Adipocyte (in vitro differentiated cells): ENCODE data around the gene NFE2L2.

ENCODE experiments used
- DNase-seq: peaks from one replicate; pipeline ENCODE4 v3.0.0-alpha.2; 2015; ENCODE audit warnings: low read depth
- H3K27me3 ChIP-seq: replicated peaks from 2 replicates; pipeline ENCODE4 v1.7.0; 2013; ENCODE audit warnings: mild to moderate bottlenecking, low read length, moderate library complexity; ENCODE audit not compliant: control insufficient read depth, insufficient read depth
- H3K36me3 ChIP-seq: 2 replicates; pipeline ENCODE4 v1.7.0; 2013; ENCODE audit warnings: low read length, mild to moderate bottlenecking, moderate library complexity; ENCODE audit not compliant: control insufficient read depth, insufficient read depth, severe bottlenecking
- H3K4me1 ChIP-seq: 2 replicates; pipeline ENCODE4 v1.7.0; 2013; ENCODE audit warnings: mild to moderate bottlenecking, low read length, moderate library complexity; ENCODE audit not compliant: control insufficient read depth, insufficient read depth
- H3K4me3 ChIP-seq: 2 replicates; pipeline ENCODE4 v1.7.0; 2013; ENCODE audit warnings: mild to moderate bottlenecking, low read length, moderate library complexity
- H3K9ac ChIP-seq: 2 replicates; pipeline ENCODE4 v1.7.0; 2013; ENCODE audit warnings: mild to moderate bottlenecking, low read length, moderate library complexity
- H3K9me3 ChIP-seq: 2 replicates; pipeline ENCODE4 v1.7.0; 2013; ENCODE audit warnings: mild to moderate bottlenecking, low read length, moderate library complexity; ENCODE audit not compliant: control insufficient read depth

NFE2L2 gene

GRCh38 chr2:177243476-177243875 is 21.1 kb downstream of the NFE2L2 start:
- Histone ChIP-seq H3K9me3 (no peaks in the 10 kb centered on the region), H3K27me3 (no peaks in the 10 kb centered on the region), H3K36me3 (no peaks in the 10 kb centered on the region), H3K4me1 (peaks cover 86% of the 10 kb centered on the region), H3K9ac (peak overlapping the region; percentile 81), H3K4me3 (peak overlapping the region; percentile 79)
- DNase-seq = no peak

DNA sequence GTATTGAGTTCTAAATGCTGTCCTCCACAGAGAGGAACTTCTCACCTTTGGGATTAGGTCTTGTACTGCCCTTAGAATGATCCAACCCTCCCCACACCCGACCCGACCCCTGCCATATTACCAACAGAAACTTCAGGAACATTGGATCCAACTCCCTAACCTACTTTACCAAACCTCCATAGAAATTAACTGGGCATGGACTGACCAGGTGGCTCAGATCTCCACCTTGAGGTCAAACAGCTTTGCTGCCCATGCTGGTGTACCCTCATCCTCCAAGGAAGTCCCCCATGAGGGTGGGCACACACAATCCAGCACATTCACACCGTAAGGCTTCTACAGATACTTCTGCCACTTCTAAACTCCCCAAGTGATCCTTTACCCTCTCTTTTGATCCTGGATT is 21.5 kb downstream of the NFE2L2 start:
- H3K36me3 ChIP-seq = no peaks in the 10 kb centered on the region
- no peaks in the 10 kb centered on the region for H3K9me3 ChIP-seq
- peak overlapping the region; percentile 81 for H3K9ac ChIP-seq
- peaks cover 82% of the 10 kb centered on the region for H3K4me1 ChIP-seq
- no peak for DNase-seq
- peak overlapping the region; percentile 79 for H3K4me3 ChIP-seq
- H3K27me3 ChIP-seq = no peaks in the 10 kb centered on the region

GRCh38 chr2:177242121-177242987 is 22.2 kb downstream of the NFE2L2 start:
- peak; percentile 94 for DNase-seq
- Histone ChIP-seq H3K4me1 (peaks cover 79% of the 10 kb centered on the region), H3K9ac (peak overlapping the region; percentile 81), H3K27me3 (no peaks in the 10 kb centered on the region), H3K4me3 (peak overlapping the region; percentile 79), H3K9me3 (no peaks in the 10 kb centered on the region), H3K36me3 (no peaks in the 10 kb centered on the region)

GRCh38 chr2:177241711-177242120 is 22.8 kb downstream of the NFE2L2 start:
- H3K27me3 ChIP-seq = no peaks in the 10 kb centered on the region
- peak; percentile 62 for DNase-seq
- peak overlapping the region; percentile 81 for H3K9ac ChIP-seq
- H3K36me3 ChIP-seq = no peaks in the 10 kb centered on the region
- H3K9me3 ChIP-seq = no peaks in the 10 kb centered on the region
- peak overlapping the region; percentile 79 for H3K4me3 ChIP-seq
- H3K4me1 ChIP-seq = peaks cover 80% of the 10 kb centered on the region

GRCh38 chr2:177239932-177240630 is 24.4 kb downstream of the NFE2L2 start:
- Histone ChIP-seq H3K27me3 (no peaks in the 10 kb centered on the region), H3K36me3 (peaks cover 6% of the 10 kb centered on the region), H3K4me3 (peak overlapping the region; percentile 79), H3K4me1 (peaks cover 67% of the 10 kb centered on the region), H3K9ac (peak overlapping the region; percentile 81), H3K9me3 (no peaks in the 10 kb centered on the region)
- no peak for DNase-seq

- H3K9me3 ChIP-seq = no peaks in the 10 kb centered on the region
- peaks cover 14% of the 10 kb centered on the region for H3K36me3 ChIP-seq
- H3K27me3 ChIP-seq = no peaks in the 10 kb centered on the region
- H3K4me1 ChIP-seq = peaks cover 57% of the 10 kb centered on the region
- no peak overlapping the region for H3K9ac ChIP-seq
- H3K4me3 ChIP-seq = no peak overlapping the region
- no peak for DNase-seq
These were observed 25.5 kb downstream of the NFE2L2 start for GRCh38 chr2:177239053-177239452.

DNA sequence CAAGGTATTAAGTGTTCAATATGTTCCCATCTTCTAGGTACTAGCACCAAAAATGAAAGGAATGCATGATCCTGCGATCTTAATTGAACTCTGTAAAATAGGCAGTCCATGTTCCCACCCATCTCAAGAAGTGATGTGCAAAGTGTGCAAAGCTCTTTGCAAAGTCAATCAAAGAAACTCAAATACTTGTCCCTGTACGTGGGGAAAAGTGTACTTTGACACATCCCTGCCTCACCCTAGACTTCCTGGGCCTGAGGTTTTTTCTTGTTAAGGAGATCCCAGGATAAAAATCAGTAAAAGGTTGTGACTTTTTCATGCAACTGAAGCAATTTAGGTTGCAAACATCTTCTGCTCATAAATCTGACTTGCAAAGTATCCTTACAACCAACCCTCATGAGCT is 26.6 kb downstream of the NFE2L2 start:
- H3K4me3 ChIP-seq = no peak overlapping the region
- peaks cover 26% of the 10 kb centered on the region for H3K36me3 ChIP-seq
- DNase-seq = no peak
- H3K4me1 ChIP-seq = peaks cover 49% of the 10 kb centered on the region
- H3K27me3 ChIP-seq = no peaks in the 10 kb centered on the region
- H3K9ac ChIP-seq = no peak overlapping the region
- no peaks in the 10 kb centered on the region for H3K9me3 ChIP-seq

DNA sequence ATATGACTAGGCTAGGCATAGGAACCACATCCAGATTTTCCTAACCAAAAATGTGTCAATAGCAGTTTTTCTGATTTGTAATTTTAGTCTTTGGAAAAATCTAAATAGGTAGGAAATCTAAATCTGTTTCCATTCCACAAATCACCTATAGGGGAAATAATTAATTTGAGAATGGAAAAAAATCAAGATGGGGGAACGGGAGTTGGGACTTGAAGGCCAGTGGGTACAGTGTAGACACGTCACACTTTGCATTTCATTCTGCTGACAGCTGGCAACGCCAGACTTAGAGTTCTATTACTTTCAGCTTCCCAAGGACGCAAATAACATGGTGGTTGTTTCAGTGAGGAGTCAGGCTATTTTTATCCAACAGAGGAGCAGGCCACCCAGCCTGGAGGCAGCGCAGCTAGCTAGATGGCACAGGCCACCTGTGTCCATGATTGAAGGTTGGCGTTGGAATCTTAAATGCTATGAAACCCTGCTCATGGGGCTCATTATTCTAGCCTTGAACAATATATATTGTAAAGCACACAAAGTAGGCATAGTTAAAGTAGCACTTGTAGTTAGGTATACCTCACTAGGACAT is 28.6 kb downstream of the NFE2L2 start:
- no peak overlapping the region for H3K4me3 ChIP-seq
- peaks cover 29% of the 10 kb centered on the region for H3K4me1 ChIP-seq
- H3K27me3 ChIP-seq = no peaks in the 10 kb centered on the region
- no peak overlapping the region for H3K9ac ChIP-seq
- H3K9me3 ChIP-seq = no peaks in the 10 kb centered on the region
- DNase-seq = no peak
- H3K36me3 ChIP-seq = peaks cover 45% of the 10 kb centered on the region

DNA sequence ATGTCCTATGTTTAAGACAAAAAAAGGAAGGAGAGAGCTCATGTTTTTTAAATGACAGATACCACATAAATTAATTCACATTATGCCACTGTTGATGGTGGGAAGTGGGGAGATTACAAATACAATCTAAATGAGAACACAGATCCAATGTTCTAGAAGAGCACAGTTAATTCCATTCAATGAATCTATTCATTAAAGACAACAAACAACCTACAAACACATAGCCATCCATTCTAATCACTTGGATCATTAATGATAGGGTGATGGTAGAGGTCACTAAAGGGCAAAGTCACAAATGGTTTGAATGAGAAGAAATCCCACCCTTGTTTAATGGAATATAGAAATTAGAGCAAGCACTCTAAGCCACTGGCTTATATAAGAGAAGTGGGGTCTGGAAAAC is 30.3 kb downstream of the NFE2L2 start:
- H3K36me3 ChIP-seq = peaks cover 62% of the 10 kb centered on the region
- H3K9me3 ChIP-seq = no peaks in the 10 kb centered on the region
- no peak overlapping the region for H3K4me3 ChIP-seq
- no peaks in the 10 kb centered on the region for H3K27me3 ChIP-seq
- DNase-seq = no peak
- H3K4me1 ChIP-seq = peaks cover 12% of the 10 kb centered on the region
- no peak overlapping the region for H3K9ac ChIP-seq

DNA sequence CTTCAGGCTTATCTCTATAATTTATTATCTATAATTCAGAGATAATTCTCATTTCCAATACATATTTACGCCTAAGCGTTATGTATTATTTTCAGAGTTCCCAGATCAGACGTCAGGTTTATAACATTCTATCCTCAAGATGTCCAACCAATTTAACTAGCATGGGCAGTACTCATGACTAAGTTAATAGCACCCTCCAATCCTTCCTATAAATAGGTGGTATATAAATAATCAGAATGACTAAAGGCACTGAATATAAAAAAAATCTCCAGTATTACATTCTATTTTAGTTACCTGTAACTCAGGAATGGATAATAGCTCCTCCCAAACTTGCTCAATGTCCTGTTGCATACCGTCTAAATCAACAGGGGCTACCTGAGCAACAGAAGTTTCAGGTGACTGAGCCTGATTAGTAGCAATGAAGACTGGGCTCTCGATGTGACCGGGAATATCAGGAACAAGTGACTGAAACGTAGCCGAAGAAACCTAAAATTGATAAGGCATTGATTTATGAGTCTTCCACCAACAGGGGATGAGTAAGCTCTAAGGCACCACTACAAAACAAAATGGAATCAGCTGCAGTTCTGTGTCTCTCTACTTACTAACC is 32.3 kb downstream of the NFE2L2 start:
- Histone ChIP-seq H3K9me3 (no peaks in the 10 kb centered on the region), H3K4me1 (peaks cover 8% of the 10 kb centered on the region), H3K36me3 (peaks cover 69% of the 10 kb centered on the region), H3K9ac (no peak overlapping the region), H3K4me3 (no peak overlapping the region), H3K27me3 (no peaks in the 10 kb centered on the region)
- DNase-seq = no peak

DNA sequence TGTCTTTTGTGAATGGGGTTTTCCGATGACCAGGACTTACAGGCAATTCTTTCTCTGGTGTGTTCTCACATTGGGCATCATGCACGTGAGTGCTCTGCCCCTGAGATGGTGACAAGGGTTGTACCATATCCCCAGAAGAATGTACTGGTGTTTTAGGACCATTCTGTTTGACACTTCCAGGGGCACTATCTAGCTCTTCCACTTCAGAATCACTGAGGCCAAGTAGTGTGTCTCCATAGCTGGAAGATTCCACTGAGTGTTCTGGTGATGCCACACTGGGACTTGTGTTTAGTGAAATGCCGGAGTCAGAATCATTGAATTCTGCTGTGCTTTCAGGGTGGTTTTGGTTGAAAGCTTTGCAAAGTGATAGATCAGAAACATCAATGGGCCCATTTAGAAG is 33.3 kb downstream of the NFE2L2 start:
- Histone ChIP-seq H3K9me3 (no peaks in the 10 kb centered on the region), H3K4me3 (no peak overlapping the region), H3K4me1 (peaks cover 3% of the 10 kb centered on the region), H3K9ac (no peak overlapping the region), H3K27me3 (no peaks in the 10 kb centered on the region), H3K36me3 (peaks cover 69% of the 10 kb centered on the region)
- DNase-seq = no peak
